ENCODE data around the gene FOXN4.

The FOXN4 gene

GRCh38 chr12:109307051-109307450 lies 2.0 kb downstream of the FOXN4 start:
- DNase-seq (ENCODE audit: insufficient read length, low spot score) (no peak), FAIRE-seq (no peak)

DNA sequence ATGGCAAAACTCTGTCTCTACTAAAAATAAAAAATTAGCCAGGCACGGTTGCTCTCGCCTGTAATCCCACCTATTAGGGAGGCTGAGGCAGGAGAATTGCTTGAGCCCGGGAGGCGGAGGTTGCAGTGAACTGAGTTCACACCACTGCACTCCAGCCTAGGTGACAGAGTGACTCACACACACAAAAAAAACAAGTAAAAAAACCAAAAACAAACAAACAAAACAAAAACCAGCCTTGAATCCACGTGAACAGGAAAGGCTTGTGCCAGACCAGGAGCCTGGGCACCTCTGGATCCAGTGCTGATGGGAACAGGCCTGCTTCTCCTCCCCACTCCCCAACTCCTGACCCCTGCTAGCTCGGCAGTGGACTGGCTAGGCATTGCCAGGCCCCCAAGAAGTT lies 3.5 kb downstream of the FOXN4 start:
- DNase-seq (ENCODE audit: insufficient read length, low spot score): no peak
- no peak for FAIRE-seq

DNA sequence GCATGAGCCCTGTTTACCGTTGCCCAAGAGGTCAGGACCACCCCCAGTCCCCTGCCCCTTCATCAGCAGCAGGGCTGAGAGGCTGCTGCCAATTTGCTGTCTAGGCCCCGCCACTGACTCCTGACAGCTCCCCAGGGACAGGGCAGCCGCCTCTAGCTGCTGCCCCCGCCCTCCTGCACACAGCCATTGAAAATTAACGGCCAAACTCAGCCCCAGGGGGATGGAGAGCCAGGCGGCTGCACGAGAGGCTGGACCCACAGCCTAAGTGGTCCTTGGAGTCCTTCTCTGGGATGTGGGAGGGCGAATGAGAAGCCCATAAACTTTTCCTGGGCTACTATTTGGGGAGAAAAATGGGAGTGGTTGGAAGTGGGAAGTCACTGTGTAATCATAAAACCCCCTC lies 4.6 kb downstream of the FOXN4 start:
- FAIRE-seq: no peak
- DNase-seq (ENCODE audit: insufficient read length, low spot score): no peak

DNA sequence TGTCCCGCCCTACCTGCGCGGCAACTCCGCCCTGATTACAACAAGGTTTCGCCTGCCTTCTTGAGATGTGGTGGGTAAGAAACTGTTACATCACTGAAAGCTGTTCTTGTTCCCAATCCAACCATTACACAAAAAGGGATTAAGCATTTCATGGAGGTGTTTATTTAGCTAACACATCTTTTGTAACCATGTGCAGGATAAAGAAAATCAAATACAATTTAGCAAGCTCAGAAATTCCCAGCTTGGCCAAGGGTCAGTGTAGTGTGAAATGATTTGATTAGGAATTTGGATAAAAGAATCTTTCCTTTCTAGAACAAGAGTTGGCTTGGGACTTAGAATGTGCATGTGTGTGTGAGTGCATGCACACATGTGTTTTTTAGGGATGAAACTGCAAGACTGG lies 6.3 kb downstream of the FOXN4 start:
- no peak for FAIRE-seq
- no peak for DNase-seq (ENCODE audit: insufficient read length, low spot score)

- no peak for DNase-seq (ENCODE audit: insufficient read length, low spot score)
- FAIRE-seq: no peak
Observed at GRCh38 chr12:109302358-109302757, 6.7 kb downstream of the FOXN4 start.

GRCh38 chr12:109301643-109302168 lies 7.4 kb downstream of the FOXN4 start:
- FAIRE-seq (no peak), DNase-seq (ENCODE audit: insufficient read length, low spot score) (no peak)

DNA sequence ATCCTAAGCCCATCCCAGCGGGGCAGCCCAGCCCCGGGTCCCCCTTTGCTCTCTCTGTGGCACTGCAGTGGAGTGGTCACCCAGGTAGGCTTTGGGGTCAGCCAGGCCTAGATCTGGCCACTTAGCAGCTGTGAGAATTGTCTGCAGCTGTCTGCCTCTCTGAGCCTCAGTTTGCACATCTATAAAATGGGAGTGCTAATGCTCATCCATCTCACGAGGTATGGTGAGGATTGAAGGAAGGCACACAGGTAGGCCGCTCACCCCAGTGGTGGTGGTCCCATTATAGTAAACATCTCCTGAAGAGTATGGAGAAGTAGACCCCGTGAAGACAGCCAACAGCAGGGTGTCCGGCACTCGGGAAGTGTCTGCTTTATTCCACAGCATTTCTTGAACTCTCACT lies 9.2 kb downstream of the FOXN4 start:
- no peak for DNase-seq (ENCODE audit: insufficient read length, low spot score)
- FAIRE-seq: no peak

GRCh38 chr12:109296431-109296830 lies 12.7 kb downstream of the FOXN4 start:
- DNase-seq (ENCODE audit: insufficient read length, low spot score) (no peak), FAIRE-seq (no peak)

DNA sequence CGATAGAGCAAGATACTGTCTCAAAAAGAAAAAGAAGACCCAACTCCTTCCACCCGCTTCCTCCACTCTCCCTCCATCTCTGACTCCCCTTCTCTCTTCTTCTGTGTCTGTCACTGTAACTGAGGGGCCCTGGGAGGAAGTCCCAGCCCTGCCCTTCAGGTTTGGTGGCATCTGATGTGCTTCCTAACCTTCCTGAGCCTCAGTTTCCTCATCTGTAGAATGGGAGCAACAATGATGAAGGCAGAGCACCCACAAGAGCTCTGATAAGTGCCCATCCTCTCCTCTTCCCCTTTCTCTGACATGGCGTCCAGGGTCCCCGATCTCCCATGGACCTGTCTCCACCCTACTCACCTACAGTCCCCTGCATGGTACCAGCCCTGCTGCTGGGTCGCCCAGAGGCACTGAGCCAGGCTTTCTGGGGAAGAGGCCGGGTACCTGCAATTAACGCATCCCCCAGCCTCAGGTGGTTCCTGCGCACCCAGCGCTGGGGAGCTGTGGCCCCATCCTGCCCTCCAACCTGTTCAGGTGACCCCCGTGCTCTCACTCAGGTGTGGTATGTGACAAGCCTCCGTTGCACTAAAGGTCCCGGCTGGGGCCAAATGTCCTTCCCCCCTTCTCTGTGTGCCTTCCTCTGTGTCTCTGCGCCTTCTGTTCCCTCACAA lies 13.2 kb downstream of the FOXN4 start:
- no peak for DNase-seq (ENCODE audit: insufficient read length, low spot score)
- FAIRE-seq: no peak

DNA sequence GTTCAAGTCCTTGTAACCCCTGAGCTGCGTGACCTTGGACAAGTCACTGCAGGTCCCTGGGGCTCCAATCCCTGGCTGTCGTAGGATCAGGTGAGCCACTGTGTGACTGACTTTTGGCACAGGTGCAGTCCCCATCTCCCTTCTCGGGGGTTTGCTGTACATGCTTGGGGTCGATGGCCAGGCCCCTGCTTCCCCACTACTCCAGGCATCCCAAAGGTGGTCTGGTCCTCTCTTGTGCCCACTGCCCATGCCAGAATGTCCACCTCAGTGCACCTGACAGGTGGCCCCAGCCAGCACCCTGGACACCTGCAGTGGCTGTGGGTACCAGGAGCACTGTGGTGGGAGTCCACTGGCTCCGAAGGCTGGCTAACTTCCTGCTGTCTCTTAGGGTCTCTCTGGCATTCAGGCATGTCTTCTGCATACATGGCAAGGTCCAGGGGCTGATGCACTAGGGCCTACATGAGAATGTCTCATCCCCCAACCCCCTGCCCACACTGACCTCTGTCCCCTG lies 14.7 kb downstream of the FOXN4 start:
- FAIRE-seq (no peak), DNase-seq (ENCODE audit: insufficient read length, low spot score) (no peak)

DNA sequence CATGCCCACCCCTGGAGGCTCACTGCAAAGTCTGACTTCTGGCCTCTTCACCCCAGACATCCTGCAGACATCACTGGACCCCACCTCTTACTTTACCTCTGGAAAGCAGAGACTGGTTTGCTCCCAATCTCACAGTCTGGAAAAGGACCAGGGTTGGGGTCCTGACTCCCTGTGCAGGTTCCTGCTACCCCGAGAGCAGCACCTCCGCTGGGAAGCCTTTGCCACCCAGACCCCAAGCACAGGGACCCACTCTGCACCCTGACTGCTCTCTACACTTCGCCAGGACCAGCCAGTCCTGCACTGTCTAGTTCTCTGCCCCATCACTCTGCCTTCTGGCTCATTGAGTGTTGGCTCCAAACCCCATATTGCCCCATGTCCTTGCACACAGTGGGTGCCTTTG lies 16.0 kb downstream of the FOXN4 start:
- no peak for DNase-seq (ENCODE audit: insufficient read length, low spot score)
- FAIRE-seq: no peak

DNA sequence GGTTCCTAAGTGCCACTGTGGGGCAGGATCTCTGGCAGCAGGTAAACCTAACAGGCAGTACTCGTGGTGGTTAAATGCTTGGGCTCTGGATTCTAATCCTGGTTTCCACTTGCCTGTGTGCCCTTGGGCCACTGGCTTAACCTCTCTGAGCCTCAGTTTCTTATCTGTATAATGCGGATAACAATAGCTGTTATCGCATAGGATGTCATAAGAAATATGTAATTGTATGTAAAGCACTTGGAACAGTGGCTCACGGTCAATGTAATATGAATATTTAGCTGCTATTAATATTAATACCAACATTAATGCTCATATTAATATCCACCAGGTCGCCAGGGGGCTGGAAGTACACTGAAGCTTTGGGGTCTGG lies 16.8 kb downstream of the FOXN4 start:
- no peak for DNase-seq (ENCODE audit: insufficient read length, low spot score)
- no peak for FAIRE-seq

DNA sequence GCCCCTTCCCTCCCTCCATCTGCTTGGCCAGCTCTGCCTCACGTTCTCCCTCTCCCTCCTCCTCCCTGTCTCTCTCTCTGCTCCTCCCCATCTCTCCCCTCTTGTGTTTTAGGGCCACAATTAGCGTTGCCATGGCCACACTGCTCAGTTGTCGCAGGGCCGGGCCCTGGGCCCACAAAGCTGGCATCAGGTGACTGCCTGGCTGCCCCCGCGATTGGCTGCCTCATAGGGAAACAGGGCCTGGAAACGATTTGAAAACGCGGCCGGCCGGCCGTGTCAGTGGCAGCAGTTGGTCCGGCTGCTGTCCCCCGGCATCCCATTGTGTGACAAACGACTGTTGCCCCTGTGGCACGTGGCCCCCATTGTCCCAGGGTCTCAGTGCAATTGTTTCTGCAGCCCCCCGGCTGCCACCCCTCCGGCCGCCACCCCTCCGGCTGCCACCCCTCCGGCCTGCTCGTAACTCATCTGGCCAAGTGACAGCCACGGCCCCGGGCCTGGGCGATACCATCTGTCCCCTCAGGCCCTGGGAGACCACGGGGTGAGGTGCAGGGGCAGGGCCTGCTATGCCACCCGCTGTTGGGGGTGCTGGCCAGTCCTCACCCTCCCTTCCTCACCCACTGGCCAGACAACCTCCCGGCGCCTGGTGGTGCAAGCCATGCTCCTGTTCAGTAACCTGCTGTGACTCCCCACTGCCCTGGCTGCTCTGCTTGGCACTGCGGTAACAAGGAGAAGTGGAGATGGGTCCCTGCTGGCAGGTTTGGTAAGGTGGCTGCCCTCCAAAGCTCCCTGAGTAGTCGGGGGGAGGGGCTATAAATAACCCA lies 17.4 kb downstream of the FOXN4 start:
- DNase-seq (ENCODE audit: insufficient read length, low spot score): no peak
- FAIRE-seq: no peak

DNA sequence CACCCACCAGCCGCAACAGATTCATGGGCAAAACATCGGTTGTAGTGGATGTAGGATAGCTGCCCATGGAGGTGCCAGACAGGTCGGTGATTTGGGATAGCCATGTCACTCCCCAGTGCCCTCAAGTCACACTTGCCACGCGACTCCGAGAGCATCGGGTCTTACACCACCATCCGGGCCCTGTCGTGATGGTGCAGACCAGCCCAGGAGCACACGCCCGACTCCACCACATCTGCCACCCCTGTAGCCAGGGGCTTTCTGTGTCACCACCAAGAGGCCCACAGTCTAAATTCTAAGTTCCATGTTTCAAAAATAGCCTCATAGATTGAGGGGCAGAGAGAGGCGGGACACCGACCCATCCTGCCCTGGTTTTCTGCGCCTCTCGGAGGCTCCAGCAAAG lies 18.0 kb downstream of the FOXN4 start:
- DNase-seq (ENCODE audit: insufficient read length, low spot score) (no peak), FAIRE-seq (no peak)

DNA sequence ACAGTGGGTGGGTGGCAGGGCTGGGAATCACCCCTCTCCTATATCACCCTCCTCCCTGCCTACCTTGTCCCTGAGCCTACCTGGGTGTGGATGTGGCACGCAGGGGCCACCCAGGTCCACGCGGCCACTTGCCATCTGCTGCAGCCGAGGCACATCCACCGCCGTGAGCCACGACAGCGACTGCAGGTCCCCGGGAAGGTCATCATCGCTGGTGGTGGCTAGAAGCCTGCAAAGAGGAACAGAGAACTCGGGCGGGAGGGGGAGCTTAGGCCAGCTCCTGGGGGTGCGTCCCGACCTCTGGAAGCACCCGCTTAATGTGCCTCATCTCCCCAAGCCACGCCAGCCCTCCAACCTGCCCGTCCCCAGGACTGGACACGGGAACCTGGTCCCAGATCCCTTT lies 19.0 kb downstream of the FOXN4 start:
- no peak for DNase-seq (ENCODE audit: insufficient read length, low spot score)
- no peak for FAIRE-seq

- FAIRE-seq (no peak), DNase-seq (ENCODE audit: insufficient read length, low spot score) (no peak)
Observed at GRCh38 chr12:109289551-109289950, 19.5 kb downstream of the FOXN4 start.

DNA sequence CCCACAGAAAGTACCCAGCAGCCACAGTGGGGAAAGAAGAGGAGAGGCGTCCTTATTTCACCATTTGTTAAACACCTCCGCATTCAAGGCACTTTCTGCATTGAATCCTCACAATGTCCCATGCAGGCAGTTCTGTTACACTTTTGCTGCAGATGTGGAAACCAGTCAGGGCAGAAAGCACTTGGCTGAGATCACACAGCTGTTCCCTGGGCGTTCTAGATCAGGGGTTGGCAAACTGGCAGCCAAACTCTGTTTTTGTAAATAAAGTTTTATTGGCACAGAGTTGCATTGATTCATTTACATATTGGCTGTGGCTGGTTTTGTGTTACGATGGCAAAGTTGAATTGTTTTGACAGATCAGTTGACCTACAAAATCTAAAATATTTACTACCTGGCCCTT lies 20.1 kb downstream of the FOXN4 start:
- FAIRE-seq (no peak), DNase-seq (ENCODE audit: insufficient read length, low spot score) (no peak)

- no peak for FAIRE-seq
Observed at GRCh38 chr12:109288571-109288970, 20.5 kb downstream of the FOXN4 start.

GRCh38 chr12:109287811-109288469 lies 21.1 kb downstream of the FOXN4 start:
- no peak for DNase-seq (ENCODE audit: insufficient read length, low spot score)
- no peak for FAIRE-seq

More at GRCh38 chr12:109288571-109288970, 20.5 kb downstream of the FOXN4 start:
- DNase-seq (ENCODE audit: insufficient read length, low spot score): no peak

DNA sequence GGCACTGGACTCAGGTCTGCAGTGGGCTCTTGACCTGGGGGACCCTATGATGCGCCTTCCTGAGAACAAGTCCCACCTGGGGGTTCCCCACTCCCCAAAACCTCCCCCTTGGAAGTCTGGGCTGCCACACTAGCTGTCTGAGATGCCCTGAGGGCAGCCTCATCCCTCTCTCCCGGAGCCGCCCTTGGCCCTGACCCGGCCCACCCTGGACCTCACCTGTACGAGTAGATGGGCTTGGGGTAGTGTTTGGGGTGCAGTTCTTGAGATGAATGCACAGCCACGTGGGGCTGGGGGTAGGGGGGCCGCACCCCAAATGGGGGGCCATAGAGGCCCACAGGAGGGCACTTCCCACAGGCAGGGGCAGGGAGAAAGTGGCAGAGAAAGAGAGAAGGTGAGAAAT lies 21.9 kb downstream of the FOXN4 start:
- DNase-seq (ENCODE audit: insufficient read length, low spot score) (no peak), FAIRE-seq (no peak)

DNA sequence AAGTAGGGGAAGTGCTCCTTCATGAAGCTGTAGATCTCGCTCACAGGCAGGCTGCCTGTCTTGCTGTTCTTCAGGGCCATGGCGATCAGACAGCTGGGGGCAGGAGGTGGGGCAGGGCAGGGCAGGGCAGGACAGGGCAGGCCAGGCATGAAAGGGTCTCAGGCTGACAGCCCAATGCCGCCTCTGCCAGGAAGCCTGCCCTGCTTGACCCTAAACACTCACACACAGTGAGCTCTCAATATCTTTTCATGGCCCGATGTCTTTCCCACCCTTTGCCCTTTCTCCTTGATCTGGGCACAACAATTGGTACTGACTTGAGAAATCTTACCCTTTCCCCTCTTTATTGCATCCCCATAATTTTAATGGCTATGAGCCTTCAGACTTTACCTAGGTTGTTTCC lies 22.4 kb downstream of the FOXN4 start:
- FAIRE-seq: no peak

More for the DNA sequence above, 22.4 kb downstream of the FOXN4 start:
- DNase-seq (ENCODE audit: insufficient read length, low spot score): no peak
